NCI-H524 (cell line): Measurements from ENCODE around the gene NPTX1.
A peak's percentile ranks its signal among the peaks of the same experiment; 100 is the strongest.

Experiments used
- DNase-seq, 2 experiments: peaks; one replicate each; lab custom pipeline; 2025; lab: John Stamatoyannopoulos, UW

Gene NPTX1

GRCh38 chr17:80459234-80459633 is 17.2 kb downstream of the NPTX1 start:
- no peak for DNase-seq

GRCh38 chr17:80458016-80458415 is 18.4 kb downstream of the NPTX1 start:
- no peak for DNase-seq

DNA sequence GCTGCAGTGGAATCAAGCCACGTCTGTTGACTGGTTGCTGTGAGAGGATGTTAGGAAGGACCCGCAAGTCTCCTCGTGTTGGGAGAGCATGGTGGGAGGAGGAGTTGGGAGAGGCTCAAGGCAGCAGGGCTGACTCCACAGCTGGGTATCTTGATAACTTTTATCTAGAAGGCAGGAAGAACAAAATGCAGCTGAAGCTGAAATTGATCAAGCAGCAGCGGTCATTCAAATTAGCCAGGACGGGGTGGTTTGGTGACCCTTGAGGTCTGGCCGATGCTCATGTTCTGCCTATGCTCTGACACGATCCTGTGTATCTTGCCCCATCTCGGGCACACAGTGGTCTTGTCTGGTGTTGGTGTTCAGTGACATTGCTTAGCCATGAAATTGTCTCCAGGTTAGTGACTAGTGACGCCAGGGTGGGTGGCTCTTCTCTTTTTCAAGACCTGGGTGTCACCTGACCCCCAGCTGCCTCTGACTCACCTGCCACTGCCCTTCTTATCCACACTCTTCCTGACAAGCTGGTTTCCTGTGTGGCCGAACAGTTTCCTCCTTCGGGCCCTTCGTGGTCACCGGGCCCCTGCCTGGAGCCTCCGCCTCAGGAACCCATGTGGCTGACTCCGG is 19.1 kb downstream of the NPTX1 start:
- DNase-seq, result no peak

- DNase-seq, result no peak
These were observed 19.8 kb downstream of the NPTX1 start for GRCh38 chr17:80456465-80457235.

DNA sequence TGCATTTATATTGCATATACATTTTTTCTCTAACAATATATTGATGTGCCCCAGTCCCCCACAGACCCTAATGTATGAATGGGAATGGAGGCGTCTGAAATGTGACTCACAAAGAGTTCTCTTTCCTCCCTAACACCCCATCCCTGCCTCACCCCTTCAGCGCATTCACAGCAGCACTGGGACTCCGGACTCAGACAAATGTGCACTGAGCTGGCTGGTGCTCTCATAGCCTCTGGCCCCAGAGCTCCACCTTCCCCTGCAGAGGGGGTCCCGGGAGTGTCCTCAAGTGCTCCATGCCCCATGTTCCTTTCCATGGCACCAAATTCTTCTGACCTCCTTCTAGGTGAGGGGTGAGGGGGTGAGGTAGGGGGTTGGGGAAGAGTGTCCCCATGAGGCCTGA is 20.6 kb downstream of the NPTX1 start:
- peak in 1 of 2 experiments; percentile 56 for DNase-seq

DNA sequence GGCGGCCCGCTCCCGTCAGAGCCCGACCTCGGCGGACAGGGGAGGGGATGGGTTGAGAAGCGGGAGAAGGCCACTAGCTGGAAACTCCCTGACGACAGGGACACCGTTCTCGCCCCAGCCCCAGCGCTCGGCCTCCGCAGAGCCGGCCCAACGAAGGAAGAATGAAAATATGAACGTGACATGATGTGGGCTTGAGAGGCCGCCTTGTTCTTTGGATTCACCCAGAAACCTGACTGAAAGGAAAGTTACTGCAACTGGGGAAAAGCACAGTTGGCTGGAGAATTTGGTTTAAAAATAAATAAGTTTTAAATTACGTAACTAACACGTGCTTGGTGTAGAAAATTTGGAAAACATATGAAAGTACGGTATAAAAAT is 21.1 kb downstream of the NPTX1 start:
- no peak for DNase-seq

- DNase-seq, result peak; percentile 97 to 100
These were observed 21.7 kb downstream of the NPTX1 start for GRCh38 chr17:80454557-80455335.

DNA sequence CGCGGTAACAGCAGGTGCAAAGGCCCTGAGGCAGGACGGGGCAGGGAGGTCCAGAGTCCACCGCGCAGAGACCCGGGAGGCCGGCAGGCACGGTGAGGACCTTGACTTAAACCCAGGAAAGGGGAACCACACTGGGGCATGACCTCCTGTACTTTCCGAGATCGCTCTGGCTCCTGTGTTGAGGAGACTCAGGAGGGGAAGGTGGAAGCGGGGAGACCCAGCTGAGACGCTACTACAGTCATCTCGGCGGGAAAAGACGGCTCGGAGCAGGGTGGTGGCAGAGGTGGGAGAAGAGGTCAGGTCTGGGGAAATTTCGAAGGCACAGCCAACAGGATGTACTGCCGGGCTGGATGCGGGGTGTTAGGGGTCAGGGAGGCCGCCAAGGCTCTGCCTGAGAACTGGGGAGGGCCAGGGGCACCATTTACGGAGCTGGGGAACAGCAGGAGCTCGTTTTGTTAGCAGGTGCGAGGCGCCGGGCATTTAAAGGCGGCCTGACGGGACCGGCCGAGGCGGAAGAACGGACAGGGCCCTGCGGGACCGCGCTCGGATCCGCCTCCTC is 22.3 kb downstream of the NPTX1 start:
- no peak for DNase-seq

GRCh38 chr17:80453126-80453997 is 23.0 kb downstream of the NPTX1 start:
- DNase-seq, result no peak

DNA sequence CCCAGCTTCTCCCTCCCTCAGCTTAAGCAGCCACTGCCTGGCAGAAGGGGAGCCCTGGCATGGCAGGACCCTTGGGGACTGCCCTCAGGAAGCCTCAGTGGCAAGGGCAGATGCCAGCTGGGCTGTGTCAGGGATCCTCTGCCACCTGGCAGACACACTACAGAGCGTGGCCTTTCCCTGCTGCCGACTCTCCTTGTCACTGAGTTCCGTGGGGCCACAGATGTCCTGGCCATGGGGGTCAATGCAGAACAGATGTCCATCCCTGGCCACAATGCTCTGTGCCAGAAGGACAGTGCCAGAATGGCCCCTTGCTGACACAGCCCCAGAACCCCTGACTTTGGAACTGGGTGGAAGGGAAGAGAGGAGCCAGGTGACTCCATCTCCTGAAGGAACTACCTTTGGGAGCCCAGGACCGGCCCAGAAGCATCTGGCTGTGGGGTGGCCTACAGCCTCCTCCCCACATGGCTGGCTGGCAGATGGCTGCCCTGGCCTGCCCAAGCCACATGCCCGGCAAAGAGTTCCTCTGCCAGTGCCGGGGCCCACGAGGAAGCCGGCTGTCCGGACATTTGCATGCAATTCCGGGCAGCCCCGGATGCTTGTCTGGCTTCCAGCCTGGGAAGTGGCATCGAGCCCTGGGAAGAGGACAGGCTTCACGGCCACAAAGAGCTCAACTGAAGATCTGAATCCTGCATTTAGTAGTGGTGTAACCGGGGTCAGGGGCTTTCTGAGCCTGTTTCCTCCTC is 24.1 kb downstream of the NPTX1 start:
- peak in 1 of 2 experiments; percentile 55 for DNase-seq

- no peak for DNase-seq
These were observed 25.2 kb downstream of the NPTX1 start for GRCh38 chr17:80451104-80451775.

DNA sequence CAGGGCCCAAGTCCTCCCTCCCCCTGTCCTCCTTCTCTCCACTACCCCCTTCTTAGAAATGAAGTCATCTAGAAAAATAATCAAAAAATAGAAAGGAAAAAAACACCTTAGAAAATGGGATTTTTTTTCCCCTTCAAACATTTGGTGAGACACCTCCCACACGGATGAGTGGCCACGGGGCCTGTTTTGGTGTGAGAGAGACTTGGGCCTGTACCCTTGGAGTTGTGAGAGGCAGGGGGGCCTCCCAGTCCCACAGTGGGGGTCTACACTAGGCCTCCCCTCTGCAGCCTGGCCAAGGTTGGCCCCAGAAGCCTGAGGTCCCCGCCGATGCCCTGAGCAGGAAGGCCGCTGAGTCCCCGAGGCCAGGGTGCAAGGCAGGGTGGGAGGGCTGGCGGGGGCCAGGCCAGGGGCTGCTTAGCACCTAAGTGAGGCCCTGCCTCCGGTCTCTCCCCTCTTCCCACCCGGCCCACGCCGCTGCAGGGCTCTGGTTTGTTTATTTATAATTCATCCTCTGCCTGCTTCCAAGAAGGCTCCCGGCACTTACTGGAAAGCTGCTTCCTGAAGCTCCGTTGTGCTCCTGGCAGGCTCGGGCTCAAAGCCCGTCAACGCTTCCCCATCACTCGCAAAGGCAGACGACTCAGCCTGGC is 26.4 kb downstream of the NPTX1 start:
- no peak for DNase-seq

DNA sequence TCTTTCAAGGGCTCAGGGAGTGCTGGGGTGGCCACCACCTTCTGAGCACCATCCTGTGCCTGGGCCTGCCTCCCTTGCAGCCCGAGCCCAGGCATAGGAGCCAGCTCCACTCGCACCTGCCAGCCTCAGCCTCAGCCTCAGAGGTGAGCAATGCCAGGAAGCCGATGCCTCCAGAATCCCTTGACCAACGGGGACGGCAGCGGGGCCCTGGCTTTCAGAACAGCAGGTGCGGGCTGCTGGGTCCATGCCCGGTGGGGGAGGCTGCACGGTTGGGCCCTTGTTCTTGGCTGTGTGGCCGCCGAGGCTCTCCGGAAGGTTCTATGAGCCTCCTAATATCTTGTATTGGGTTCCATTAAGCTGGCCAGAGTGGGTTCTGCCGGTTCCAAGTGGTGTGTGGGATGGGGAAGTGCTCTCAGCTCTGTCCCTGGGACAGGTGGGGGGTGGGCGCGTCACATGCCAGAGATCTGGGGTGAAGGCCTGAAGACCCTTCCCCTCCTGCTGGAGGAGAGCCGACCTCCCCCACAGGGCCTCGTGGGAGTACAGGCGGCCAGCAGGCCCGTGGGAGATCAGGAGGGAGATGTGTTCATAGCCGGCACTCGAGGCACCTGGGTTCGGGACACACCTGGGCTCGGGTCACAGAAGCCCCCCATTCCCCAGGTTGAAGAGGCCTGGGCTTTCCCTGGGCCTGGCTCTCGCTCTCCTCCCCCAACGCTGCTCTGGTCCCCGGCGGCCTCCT is 27.0 kb downstream of the NPTX1 start:
- no peak for DNase-seq

DNA sequence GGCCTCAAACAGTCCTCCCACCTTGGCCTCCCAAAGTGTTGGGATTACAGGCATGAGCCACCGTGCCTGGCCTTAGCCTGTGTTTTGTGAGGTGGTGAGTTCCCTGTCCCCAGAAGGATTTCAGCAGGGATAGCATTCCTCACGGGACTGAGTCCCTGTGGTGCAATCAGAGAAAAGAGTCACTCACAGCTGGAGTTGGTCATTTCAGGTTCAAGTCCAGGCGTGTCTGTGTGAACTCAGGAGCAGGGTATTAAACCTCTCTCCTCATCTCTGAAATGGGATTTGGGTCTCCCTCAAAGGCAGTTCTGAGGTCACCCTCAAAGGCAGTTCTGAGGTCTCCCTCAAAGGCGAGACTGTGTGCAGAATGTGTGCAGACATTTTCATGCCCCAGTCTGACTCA is 28.6 kb downstream of the NPTX1 start:
- DNase-seq, result no peak

DNA sequence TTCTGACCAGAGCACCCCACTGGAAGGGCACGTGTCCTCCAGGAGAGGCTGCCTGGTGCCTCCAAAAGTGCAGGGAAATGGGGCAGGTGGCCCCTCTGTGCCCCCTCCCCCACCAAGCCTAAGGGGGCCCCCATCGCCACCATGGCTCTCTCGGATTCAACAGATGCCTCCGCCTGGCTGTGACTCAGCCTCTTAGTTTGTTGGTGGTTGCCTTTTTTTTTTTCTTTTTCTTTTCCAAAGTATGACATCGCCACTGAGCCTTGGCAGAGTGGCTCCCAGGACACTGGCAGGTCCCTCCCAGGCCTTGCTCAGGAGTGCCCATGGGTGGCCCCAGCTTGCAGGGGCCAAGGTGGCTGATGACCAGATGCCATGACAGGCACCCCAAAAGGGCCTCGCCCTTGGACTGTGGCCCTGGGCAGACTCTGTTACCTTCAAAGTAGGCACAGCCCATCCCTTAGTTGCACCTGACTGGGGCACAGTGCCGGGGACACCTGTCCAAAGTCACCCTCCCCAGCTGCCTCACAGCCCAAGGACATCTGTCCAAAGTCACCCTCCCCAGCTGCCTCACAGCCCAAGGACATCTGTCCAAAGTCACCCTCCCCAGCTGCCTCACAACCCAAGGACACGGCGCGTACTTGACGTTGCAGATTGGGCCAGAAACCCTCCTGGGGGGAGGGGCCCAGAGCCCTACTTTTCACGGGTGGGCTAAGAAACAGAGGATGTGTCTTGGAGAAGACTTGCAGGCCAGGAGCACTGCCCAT is 29.6 kb downstream of the NPTX1 start:
- peak; percentile 73 to 91 for DNase-seq

GRCh38 chr17:80445726-80446110 is 30.7 kb downstream of the NPTX1 start:
- peak; percentile 94 to 98 for DNase-seq

- DNase-seq, result peak; percentile 92 to 98
These were observed 31.2 kb downstream of the NPTX1 start for GRCh38 chr17:80445007-80445725.

DNA sequence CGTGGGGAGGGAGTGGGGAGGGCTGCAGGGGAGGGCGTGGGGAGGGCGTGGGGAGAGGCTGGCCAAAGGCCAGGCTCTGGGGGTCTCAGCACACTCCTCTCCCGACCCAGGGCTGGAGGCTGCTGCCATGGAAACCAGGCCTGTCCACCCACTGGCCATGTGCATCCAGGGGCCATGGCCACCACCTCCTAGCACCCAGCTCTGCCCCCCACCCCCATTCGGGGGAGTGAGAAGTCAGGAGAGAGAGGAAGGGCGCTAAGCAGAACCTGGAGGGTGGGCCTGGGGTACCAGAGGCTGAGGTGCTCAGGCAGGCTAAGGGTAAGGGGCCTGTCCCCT is 31.8 kb downstream of the NPTX1 start:
- DNase-seq, result peak in 1 of 2 experiments; percentile 60
